Stimulated activated CD8-positive, alpha-beta memory T cell treated with anti-CD3 and anti-CD28 coated beads, Interleukin-15, amount 100 ng/mL, for 1 hour (primary cell): ENCODE data around the gene SH3TC1.

Experiments used
- DNase-seq: peaks from one replicate; pipeline ENCODE4 v3.0.0-alpha.2; 2020; ENCODE audit warnings: low read depth

SH3TC1 gene

GRCh38 chr4:8198906-8199593, at the start of gene SH3TC1:
SH3TC1 (plus strand) TSS chr4:8199290; CDS start chr4:8205195, 5,905 bp downstream.
- DNase-seq: no peak

DNA sequence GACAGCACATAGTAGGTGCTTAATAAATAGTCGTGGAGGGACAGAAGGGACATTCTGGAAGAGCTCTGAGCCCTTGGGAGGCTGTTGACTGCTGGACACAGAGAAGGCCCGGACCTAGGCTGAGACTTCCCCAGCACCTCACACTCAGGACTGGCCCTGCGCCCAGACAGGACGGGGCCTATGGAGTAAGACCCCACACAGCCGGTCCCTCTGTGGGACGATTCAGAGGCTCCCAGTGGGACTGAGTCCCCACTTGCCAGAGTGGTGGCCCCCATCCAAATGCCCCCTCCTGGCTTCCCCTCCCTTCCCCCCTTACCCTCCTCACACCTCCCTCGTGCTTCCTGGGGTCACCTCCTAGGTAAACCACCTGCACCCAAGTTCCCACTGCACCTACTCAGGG, 49.4 kb upstream of the SH3TC1 start:
- no peak for DNase-seq

GRCh38 chr4:8150152-8151090, 48.7 kb upstream of the SH3TC1 start:
- DNase-seq: no peak

- DNase-seq: no peak
Observed at GRCh38 chr4:8151165-8151650, 47.9 kb upstream of the SH3TC1 start.

DNA sequence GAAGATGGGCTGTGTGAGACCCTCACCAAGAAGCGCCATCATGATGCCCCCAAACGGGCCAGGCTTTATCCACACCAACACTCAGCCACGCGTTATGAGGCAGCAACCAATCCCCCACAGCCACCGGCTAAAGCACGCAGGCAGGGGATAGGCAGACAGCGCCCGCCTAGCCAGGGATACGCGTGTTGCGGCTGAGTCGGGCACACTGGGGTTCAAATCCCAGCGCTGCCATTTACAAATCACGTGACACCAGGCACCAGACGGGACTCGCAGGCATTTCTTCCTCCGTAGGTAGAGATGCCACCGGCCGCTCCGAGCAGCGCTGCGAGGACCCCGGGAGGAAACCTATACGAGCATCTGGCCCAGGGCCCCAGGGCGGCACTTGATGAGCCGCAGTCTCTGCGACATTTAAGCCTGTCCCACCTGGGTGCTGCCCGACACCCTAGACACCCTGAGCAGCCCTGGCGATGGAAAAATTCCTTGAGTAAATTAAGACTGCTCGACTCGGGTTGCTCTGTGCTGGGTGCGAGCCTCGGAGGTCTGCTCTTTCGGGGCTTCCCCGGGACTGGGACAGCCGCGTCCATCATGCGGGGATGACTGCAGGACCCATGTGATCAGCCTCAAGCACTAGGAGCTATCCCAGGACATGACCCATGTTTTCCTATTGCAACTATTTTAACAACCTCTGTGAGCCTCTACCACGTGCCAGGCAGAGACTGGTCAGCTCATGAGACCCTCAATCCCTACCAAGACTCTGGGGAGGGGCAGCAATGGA, 46.8 kb upstream of the SH3TC1 start:
- no peak for DNase-seq

- DNase-seq: no peak
Observed at GRCh38 chr4:8152865-8153257, 46.2 kb upstream of the SH3TC1 start.

DNA sequence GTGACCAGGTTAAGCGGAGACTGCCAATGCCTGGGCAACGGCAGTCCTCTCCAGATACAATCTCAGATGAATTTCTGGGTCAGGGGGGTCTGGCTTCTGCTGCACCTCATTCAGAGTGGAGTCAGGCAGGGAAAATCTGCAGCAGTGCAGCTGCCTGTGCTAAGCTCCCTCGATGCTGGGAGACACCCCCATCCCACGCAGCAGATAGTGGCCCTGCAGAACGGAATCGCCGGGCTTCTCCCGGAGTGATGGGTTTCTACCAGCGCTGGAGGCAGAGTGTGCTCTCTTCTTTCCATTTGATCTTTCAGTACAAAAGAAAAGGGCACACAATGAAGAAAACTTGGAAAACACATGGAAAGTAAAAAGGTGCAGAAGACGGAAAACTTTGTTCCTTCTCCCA, 45.6 kb upstream of the SH3TC1 start:
- DNase-seq: no peak

DNA sequence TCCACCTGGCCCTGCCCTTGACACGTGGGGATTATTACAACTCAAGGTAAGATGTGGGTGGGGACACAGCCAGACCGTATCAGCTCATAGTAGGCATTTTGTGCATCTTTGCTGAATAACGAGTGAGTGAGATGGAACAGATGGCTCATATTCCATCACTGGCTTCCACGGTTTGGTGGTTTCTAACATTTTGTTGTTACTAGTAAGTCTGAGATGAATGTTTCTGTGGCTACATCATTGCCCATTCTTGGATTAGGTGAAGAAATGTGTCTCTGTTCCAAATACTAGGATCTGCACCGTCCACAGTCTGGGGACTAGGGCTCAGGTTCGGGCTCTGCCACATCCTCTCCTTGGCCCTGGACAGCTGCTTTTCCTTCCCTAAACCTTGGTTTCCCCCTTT, 44.0 kb upstream of the SH3TC1 start:
- no peak for DNase-seq

- no peak for DNase-seq
Observed at GRCh38 chr4:8155660-8156421, 43.2 kb upstream of the SH3TC1 start.

GRCh38 chr4:8156617-8157016, 42.5 kb upstream of the SH3TC1 start:
- DNase-seq: no peak

- no peak for DNase-seq
Observed at GRCh38 chr4:8157496-8157895, 41.6 kb upstream of the SH3TC1 start.

- no peak for DNase-seq
Observed at GRCh38 chr4:8157944-8158709, 41.0 kb upstream of the SH3TC1 start.

DNA sequence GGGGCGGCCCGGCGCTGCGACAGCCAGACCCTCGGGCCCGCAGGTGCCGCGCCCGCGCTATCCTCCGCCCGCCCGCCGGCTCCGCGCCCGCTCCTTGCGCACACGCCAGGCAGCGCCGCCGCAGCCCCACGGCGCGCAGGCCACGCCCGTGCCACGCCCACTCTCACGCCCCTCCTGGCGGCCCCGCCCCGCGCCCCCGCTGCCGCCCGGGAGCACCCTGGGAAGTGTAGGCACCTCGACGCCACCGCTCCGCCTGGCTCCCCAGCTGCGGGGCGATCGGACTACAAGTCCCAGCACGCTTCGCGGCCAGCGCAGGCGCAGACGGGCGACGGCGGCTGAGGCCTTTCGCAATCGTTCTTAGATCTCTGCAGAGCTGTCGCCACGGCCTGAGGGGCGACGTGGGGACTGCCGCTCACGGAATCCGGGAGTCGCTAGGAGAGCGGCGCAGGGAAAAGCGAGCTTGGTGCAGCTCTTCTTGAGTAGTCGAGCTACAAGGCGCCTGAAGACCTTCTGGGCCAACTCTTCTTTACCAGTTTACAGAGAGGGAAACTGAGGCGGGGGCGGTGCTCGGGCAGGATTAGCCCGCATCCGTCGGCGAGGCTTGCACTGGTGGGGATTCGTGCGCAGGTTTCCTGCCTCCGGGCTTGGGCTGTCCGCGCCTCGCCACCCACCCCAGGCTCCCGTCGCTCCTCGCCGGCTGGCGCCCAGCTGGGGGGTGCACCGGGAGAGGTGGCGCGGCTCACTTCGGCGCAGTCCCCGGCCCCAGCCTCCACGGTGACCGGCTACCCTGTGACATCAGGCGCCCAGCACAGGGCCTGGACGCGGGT, 40.2 kb upstream of the SH3TC1 start, which contains the start of gene ABLIM2:
Gene ABLIM2 (minus strand): TSS at position 104 of the 827 bp plus-strand sequence. CDS start 124 bp downstream, outside the sequence.
- DNase-seq: peak; percentile 96

GRCh38 chr4:8159537-8160232, 39.4 kb upstream of the SH3TC1 start:
- DNase-seq: no peak

GRCh38 chr4:8160233-8160560, 38.9 kb upstream of the SH3TC1 start:
- DNase-seq: no peak

GRCh38 chr4:8160572-8160971, 38.5 kb upstream of the SH3TC1 start:
- no peak for DNase-seq

DNA sequence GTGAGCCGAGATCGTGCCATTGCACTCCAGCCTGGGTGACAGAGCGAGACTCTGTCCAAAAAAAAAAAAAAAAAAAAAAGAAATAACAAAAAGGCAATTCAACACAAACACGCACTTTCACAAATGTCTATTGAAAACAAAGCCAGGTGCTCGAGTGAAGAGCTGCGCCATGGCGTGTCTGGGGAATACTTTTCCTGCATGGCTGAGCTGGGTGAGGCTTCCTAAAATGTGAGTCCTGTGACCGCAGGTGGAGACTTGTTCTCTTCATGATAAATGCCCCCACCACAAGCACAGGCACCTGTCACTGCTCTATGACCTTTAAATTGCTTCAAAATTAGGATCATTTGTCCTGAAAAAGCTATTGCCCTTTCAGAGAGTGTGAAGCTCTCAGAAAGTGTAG, 36.5 kb upstream of the SH3TC1 start:
- DNase-seq: no peak

DNA sequence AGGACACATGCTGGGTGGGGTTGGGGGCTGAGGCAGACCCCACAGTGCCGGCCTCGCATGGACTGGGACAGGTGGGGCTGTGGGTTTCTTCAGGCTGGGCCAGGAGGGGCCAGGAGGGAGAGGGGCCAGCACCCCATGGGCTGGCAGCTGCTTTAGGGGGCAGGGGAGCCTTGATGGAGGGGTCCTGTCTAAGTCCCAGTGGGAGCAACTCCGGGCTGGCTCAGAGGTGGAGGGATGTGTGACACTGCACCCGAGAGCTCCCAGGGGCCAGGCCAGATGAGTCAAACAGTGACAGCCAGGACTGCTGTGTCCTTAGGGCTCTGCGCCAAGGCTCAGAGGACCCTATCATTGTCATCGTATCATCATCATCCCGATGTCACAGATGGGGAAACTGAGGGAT, 36.1 kb upstream of the SH3TC1 start:
- DNase-seq: no peak
